ENCODE data around the gene MRO. TPM values are rescaled to one million over a fixed set of nuclear protein-coding genes. Genes with fewer than 3 reads are reported as not detected.

The MRO gene
- total and polyA plus RNA-seq, 10 of the 15 experiments (the other 5 are each of a cell fraction or from before 2014, with no cell fraction given) = 0.11 to 0.18 TPM; not detected in 8

DNA sequence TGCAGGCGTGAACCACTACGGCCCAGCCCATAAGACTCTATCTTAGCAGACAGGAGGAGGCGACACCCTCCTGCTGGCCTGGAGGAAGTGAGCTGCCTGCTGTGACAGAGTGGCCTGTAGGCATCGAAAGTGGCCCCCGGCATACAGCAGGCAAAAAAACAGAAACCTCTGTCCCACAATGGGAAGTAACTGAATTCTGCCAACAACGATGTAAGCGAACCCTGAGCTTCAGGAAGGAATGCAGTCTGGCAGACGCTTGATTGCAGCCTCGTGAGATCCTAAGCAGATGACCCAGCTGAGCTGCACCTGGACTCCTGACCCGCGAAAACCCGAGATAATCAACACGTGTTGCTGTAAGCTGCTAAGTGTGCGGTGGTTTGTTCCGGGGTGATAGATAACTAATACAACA is 13.6 kb downstream of the MRO start (continued):
- TF ChIP-seq PKNOX1 (IDR thresholded peaks at IDR 0.05) (no peak), ZNF24 (IDR thresholded peaks at IDR 0.05) (no peak), NR2C2 (IDR thresholded peaks at IDR 0.05; ENCODE audit: borderline replicate concordance, control insufficient read depth, insufficient read length, low read depth) (no peak), NR2C1 (IDR thresholded peaks at IDR 0.05) (no peak)
- TF ChIP-seq, protein P1, sequence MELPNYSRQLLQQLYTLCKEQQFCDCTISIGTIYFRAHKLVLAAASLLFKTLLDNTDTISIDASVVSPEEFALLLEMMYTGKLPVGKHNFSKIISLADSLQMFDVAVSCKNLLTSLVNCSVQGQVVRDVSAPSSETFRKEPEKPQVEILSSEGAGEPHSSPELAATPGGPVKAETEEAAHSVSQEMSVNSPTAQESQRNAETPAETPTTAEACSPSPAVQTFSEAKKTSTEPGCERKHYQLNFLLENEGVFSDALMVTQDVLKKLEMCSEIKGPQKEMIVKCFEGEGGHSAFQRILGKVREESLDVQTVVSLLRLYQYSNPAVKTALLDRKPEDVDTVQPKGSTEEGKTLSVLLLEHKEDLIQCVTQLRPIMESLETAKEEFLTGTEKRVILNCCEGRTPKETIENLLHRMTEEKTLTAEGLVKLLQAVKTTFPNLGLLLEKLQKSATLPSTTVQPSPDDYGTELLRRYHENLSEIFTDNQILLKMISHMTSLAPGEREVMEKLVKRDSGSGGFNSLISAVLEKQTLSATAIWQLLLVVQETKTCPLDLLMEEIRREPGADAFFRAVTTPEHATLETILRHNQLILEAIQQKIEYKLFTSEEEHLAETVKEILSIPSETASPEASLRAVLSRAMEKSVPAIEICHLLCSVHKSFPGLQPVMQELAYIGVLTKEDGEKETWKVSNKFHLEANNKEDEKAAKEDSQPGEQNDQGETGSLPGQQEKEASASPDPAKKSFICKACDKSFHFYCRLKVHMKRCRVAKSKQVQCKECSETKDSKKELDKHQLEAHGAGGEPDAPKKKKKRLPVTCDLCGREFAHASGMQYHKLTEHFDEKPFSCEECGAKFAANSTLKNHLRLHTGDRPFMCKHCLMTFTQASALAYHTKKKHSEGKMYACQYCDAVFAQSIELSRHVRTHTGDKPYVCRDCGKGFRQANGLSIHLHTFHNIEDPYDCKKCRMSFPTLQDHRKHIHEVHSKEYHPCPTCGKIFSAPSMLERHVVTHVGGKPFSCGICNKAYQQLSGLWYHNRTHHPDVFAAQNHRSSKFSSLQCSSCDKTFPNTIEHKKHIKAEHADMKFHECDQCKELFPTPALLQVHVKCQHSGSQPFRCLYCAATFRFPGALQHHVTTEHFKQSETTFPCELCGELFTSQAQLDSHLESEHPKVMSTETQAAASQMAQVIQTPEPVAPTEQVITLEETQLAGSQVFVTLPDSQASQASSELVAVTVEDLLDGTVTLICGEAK (IDR thresholded peaks at IDR 0.05; ENCODE audit: borderline replicate concordance) = no peak

GRCh38 chr18:50805732-50806131 is 14.1 kb downstream of the MRO start:
- RAD21 ChIA-PET (ENCODE audit: unreplicated experiment) = no interaction called here
- H3K27ac ChIP-seq (ENCODE audit: control insufficient read depth, insufficient read depth) = no peak overlapping the region
- ATAC-seq (no peak), FAIRE-seq (no peak), DNase-seq (ENCODE audit: low read depth, low spot score) (no peak)
- WGBS (ENCODE audit: insufficient coverage, insufficient replicate concordance, low lambda C conversion rate, missing lambda C conversion rate) = 54% methylated on average over 5 of the region's 5 CpGs
- BruUV-seq (replicated peaks) = no TSS peak
- intact Hi-C loops (cut with micrococcal nuclease; ENCODE audit: unreplicated experiment) = no loop called here
- in situ Hi-C loops (cut with MboI) = no loop called here
- H3K4me2 ChIP-seq (ENCODE audit: control insufficient read depth, insufficient read depth) = no peak overlapping the region
- CTCF ChIA-PET = no interaction called here
- H4K20me1 ChIP-seq (ENCODE audit: control insufficient read depth, insufficient read depth) = no peaks in the 10 kb centered on the region
- TF ChIP-seq SMARCA5 (IDR thresholded peaks at IDR 0.05) (no peak), POLR2AphosphoS2 (IDR thresholded peaks at IDR 0.05; ENCODE audit: low read depth, low read length) (no peak), REST (IDR thresholded peaks at IDR 0.05; ENCODE audit: low read depth, low read length) (no peak), BCL11A (IDR thresholded peaks at IDR 0.05; ENCODE audit: low read depth, low read length) (no peak)
- no peaks in the 10 kb centered on the region for H3K79me2 ChIP-seq (ENCODE audit: control insufficient read depth, insufficient read depth, low read length)
- H3K9me3 ChIP-seq (replicated peaks; ENCODE audit: control insufficient read depth, insufficient read depth, low read length) = no peaks in the 10 kb centered on the region
- POLR2A ChIA-PET = no interaction called here
- H3K27me3 ChIP-seq (replicated peaks in 1 of 2; ENCODE audit: control insufficient read depth in 2 of 2, insufficient read depth in 2 of 2, low read length in 1 of 2) = no peaks in the 10 kb centered on the region; a peak in 1 of 4 replicates
- H3K9ac ChIP-seq (ENCODE audit: control insufficient read depth, insufficient read depth, low read length) = no peak overlapping the region
- H3K36me3 ChIP-seq (ENCODE audit: control insufficient read depth in 2 of 2, insufficient read depth in 2 of 2, low read length in 1 of 2) = no peaks in the 10 kb centered on the region
- H2AFZ ChIP-seq (ENCODE audit: control insufficient read depth, low read depth, low read length) = no peak overlapping the region
- no peak overlapping the region for H3K4me3 ChIP-seq
- peaks cover 5% of the 10 kb centered on the region for H3K4me1 ChIP-seq (ENCODE audit: control insufficient read depth, insufficient read depth, low read length)
- SMC1A ChIA-PET (ENCODE audit: uncharacterized antibody, unreplicated experiment) = interaction anchor here (0.7 kb wide), 1 partner anchor 59 kb away, joined by 3 read pairs; no protein-coding TSS in a partner anchor
